ENCODE data around the gene EXOC6B. TPM values are rescaled to one million over a fixed set of nuclear protein-coding genes. Genes with fewer than 3 reads are reported as not detected.

The EXOC6B gene
- total and polyA plus RNA-seq, 11 donors = 18.4 to 192 (median 143) TPM

DNA sequence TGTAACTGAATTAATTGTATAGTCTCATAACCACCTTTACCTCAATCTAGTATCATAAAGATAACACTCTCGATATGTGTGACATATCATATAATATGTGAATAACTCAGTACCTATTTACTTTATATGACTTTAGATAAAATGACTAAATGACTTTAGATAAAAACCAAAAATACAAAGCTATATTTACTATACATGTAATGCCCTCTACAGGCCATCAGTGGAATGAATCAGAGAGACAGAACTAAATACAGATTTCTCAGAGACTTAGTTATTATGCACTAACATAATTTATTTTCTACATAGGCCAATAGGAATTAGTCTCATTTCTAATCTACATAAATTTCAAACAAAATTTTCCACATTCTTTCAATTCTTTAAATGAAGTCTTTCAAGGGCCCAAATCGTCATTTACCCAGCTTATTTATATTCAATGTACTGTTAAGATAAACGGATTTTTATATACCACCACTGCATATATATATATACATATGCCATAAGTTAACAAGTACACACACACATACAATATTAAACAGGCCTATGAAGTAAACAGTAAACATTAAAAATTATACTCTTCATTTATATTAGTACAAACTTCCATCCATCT is 219.9 kb downstream of the EXOC6B start:
- peaks cover 0 to 11% (median 0%) of the 10 kb centered on the region in 12 donors for H3K9me3 ChIP-seq
- intact Hi-C loops (cut with DNase I) = loop anchor here in 1 of 10 donors (10.0 kb wide), 1 partner anchor 139 kb away; no protein-coding TSS in a partner anchor
- TF ChIP-seq, protein P1, sequence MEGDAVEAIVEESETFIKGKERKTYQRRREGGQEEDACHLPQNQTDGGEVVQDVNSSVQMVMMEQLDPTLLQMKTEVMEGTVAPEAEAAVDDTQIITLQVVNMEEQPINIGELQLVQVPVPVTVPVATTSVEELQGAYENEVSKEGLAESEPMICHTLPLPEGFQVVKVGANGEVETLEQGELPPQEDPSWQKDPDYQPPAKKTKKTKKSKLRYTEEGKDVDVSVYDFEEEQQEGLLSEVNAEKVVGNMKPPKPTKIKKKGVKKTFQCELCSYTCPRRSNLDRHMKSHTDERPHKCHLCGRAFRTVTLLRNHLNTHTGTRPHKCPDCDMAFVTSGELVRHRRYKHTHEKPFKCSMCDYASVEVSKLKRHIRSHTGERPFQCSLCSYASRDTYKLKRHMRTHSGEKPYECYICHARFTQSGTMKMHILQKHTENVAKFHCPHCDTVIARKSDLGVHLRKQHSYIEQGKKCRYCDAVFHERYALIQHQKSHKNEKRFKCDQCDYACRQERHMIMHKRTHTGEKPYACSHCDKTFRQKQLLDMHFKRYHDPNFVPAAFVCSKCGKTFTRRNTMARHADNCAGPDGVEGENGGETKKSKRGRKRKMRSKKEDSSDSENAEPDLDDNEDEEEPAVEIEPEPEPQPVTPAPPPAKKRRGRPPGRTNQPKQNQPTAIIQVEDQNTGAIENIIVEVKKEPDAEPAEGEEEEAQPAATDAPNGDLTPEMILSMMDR (IDR thresholded peaks at IDR 0.05) = peak; percentile 39 to 69 (median 60)
- no peak for TF ChIP-seq POLR2A (IDR thresholded peaks at IDR 0.05)
- ATAC-seq (no peak), DNase-seq (no peak)
- H3K4me1 ChIP-seq = peaks cover 0 to 14% (median 0%) of the 10 kb centered on the region in 12 donors
- no peak overlapping the region for H3K4me3 ChIP-seq
- no peaks in the 10 kb centered on the region for H3K27me3 ChIP-seq
- H3K27ac ChIP-seq = no peak overlapping the region
- H3K36me3 ChIP-seq = no peaks in the 10 kb centered on the region
- 75 to 84% (median 79%) methylated on average over 3 of the region's 3 CpGs for WGBS, 4 donors

DNA sequence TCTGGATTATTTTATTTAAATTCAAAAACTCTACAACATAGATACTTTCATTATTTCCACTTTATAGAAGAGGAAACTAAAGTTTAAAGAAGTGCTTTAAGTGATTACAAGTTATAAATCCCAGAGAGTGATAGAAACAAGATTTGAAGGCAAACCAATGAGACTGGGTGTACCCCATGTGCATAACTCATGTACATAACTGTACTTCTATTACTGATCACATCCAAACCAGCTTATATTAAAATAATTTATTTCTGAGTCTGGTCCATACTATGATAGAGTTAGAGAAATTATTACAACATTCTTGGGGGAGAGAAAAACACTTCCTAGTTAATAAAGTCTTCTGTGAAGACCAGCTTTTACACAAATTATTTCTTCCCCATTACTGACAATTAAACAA is 221.4 kb downstream of the EXOC6B start:
- no peak overlapping the region for H3K4me3 ChIP-seq
- no peak overlapping the region for H3K27ac ChIP-seq
- TF ChIP-seq, protein P1 (IDR thresholded peaks at IDR 0.05) = no peak
- peaks cover 0 to 9% (median 0%) of the 10 kb centered on the region in 12 donors for H3K9me3 ChIP-seq
- intact Hi-C loops (cut with DNase I) = loop anchor here in 1 of 10 donors (10.0 kb wide), 1 partner anchor 140 kb away; no protein-coding TSS in a partner anchor
- ATAC-seq (no peak), DNase-seq (no peak)
- no peaks in the 10 kb centered on the region for H3K36me3 ChIP-seq
- peaks cover 0 to 14% (median 0%) of the 10 kb centered on the region in 12 donors for H3K4me1 ChIP-seq
- H3K27me3 ChIP-seq = no peaks in the 10 kb centered on the region

DNA sequence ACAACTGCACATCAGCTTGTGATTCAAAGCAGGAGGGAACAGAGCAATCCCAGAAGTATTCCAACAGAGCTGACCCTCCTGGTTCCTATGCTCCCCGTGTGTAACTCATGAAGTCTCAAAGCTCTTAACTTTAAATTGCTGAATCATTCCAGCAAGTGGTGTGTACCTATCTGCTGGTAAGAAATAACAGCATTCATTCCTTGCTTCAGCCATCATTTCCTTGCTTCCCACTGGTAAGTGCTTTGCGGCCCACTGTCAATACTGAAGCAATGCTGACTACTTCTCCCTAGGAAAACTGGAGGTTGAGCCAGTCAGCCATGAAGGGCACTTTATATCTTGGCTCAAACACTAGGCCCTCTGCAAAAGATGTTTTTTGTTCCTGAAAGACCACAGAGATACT is 222.4 kb downstream of the EXOC6B start:
- intact Hi-C loops (cut with DNase I) = loop anchor here in 1 of 10 donors (10.0 kb wide), 1 partner anchor 141 kb away; no protein-coding TSS in a partner anchor
- Histone ChIP-seq H3K9me3 (peaks cover 0 to 16% (median 0%) of the 10 kb centered on the region in 12 donors), H3K36me3 (no peaks in the 10 kb centered on the region), H3K4me1 (peaks cover 0 to 14% (median 0%) of the 10 kb centered on the region in 12 donors), H3K27ac (no peak overlapping the region), H3K27me3 (no peaks in the 10 kb centered on the region), H3K4me3 (no peak overlapping the region)
- ATAC-seq (peak in 3 of 4 donors; percentile 7 to 26 (median 20)), DNase-seq (no peak)
- TF ChIP-seq, protein P1 (IDR thresholded peaks at IDR 0.05) = no peak
- no peak for TF ChIP-seq POLR2A (IDR thresholded peaks at IDR 0.05)
- 61 to 73% (median 67%) methylated on average over 2 of the region's 2 CpGs for WGBS, 4 donors

DNA sequence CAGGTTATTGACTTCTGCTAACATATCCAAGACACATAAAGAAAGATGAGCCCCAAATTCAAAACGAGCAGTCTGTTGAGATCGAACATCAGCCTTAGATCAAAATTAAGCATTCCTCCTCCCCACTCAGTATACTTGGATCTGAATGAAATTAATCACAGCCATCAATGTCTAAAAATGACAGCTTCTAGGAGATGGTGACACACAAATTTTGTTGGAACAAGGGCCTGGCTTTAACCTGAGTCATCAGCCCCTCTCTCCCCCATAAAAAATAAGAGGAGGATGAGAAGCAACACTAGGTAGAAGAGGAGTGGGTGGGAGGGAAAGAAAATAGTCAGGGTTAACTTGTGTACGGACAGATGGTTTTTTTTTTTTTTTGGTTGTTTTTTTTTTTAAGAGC is 223.1 kb downstream of the EXOC6B start:
- no peaks in the 10 kb centered on the region for H3K36me3 ChIP-seq
- 79 to 90% (median 83%) methylated on average over 3 of the region's 3 CpGs for WGBS, 4 donors
- TF ChIP-seq, protein P1 (IDR thresholded peaks at IDR 0.05) = no peak
- TF ChIP-seq POLR2A (IDR thresholded peaks at IDR 0.05) = no peak

More for the DNA sequence above, 223.1 kb downstream of the EXOC6B start:
- Histone ChIP-seq H3K27ac (no peak overlapping the region), H3K4me3 (no peak overlapping the region), H3K27me3 (no peaks in the 10 kb centered on the region), H3K9me3 (peaks cover 0 to 16% (median 0%) of the 10 kb centered on the region in 12 donors), H3K4me1 (peaks cover 0 to 14% (median 0%) of the 10 kb centered on the region in 12 donors)
- DNase-seq = no peak
- intact Hi-C loops (cut with DNase I) = loop anchor here in 1 of 10 donors (10.0 kb wide), 1 partner anchor 142 kb away; no protein-coding TSS in a partner anchor
- ATAC-seq = no peak

All from heart left ventricle (tissue), 16 donors.